Stimulated activated naive B cell treated with anti-CD40 and anti-IgM and Interleukin-4, amounts not matched to agents 10 μg/mL and 1 μg/mL and 100 μg/mL, for 72 hours (primary cell): Measurements from ENCODE around the gene OPCML.

ENCODE experiments used
- ATAC-seq, 2 donors: fragments of 150-1000 bp; cut with Tn5 transposase; replicated peaks; 2 replicates each; pipeline ENCODE4 v1.10.0; 2021; ENCODE audit warnings: moderate library complexity in 1 of 2
- DNase-seq: peaks from one replicate; pipeline ENCODE4 v3.0.0; 2021
- H3K27ac Mint-ChIP-seq: one replicate; pipeline ENCODE4 v1.8.0; 2022; ENCODE audit warnings: mild to moderate bottlenecking, mixed read lengths
- H3K27me3 Mint-ChIP-seq, 2 donors: one replicate each; pipeline ENCODE4 v1.8.0; 2022; ENCODE audit warnings: mixed read lengths in 2 of 2
- H3K36me3 Mint-ChIP-seq, 2 donors: one replicate each; pipeline ENCODE4 v1.8.0; 2022; ENCODE audit warnings: mixed read lengths in 2 of 2, mild to moderate bottlenecking in 1 of 2
- H3K4me1 Mint-ChIP-seq, 2 donors: one replicate each; pipeline ENCODE4 v1.8.0; 2022; ENCODE audit warnings: mixed read lengths in 2 of 2, mild to moderate bottlenecking in 1 of 2
- H3K4me3 Mint-ChIP-seq, 2 donors: one replicate each; pipeline ENCODE4 v1.8.0; 2022; ENCODE audit warnings: mild to moderate bottlenecking in 2 of 2, mixed read lengths in 2 of 2, moderate library complexity in 1 of 2
- H3K9me3 Mint-ChIP-seq, 2 donors: one replicate each; pipeline ENCODE4 v1.8.0; 2022; ENCODE audit warnings: mixed read lengths in 2 of 2, mild to moderate bottlenecking in 1 of 2

Gene OPCML

GRCh38 chr11:133325711-133326110 is 206.6 kb downstream of the OPCML start:
- DNase-seq (no peak), ATAC-seq (no peak)
- Mint-ChIP-seq H3K4me3 (no peak overlapping the region), H3K36me3 (no peaks in the 10 kb centered on the region), H3K4me1 (no peaks in the 10 kb centered on the region), H3K27ac (no peak overlapping the region), H3K27me3 (no peaks in the 10 kb centered on the region), H3K9me3 (peaks cover 0 to 4% of the 10 kb centered on the region in 2 donors)

- ATAC-seq (no peak), DNase-seq (no peak)
- Mint-ChIP-seq H3K27me3 (no peaks in the 10 kb centered on the region), H3K9me3 (no peaks in the 10 kb centered on the region), H3K4me3 (no peak overlapping the region), H3K4me1 (no peaks in the 10 kb centered on the region), H3K36me3 (no peaks in the 10 kb centered on the region), H3K27ac (no peak overlapping the region)
Measured at GRCh38 chr11:133323354-133323753, 208.9 kb downstream of the OPCML start.

GRCh38 chr11:133318221-133318620 is 214.1 kb downstream of the OPCML start:
- H3K4me1 Mint-ChIP-seq = no peaks in the 10 kb centered on the region
- ATAC-seq (no peak), DNase-seq (no peak)
- no peaks in the 10 kb centered on the region for H3K27me3 Mint-ChIP-seq
- H3K9me3 Mint-ChIP-seq = peaks cover 0 to 3% of the 10 kb centered on the region in 2 donors
- no peaks in the 10 kb centered on the region for H3K36me3 Mint-ChIP-seq
- H3K27ac Mint-ChIP-seq = no peak overlapping the region
- no peak overlapping the region for H3K4me3 Mint-ChIP-seq

GRCh38 chr11:133311230-133311629 is 221.1 kb downstream of the OPCML start:
- Mint-ChIP-seq H3K4me3 (no peak overlapping the region), H3K4me1 (no peaks in the 10 kb centered on the region), H3K27me3 (no peaks in the 10 kb centered on the region), H3K27ac (no peak overlapping the region), H3K36me3 (no peaks in the 10 kb centered on the region), H3K9me3 (peaks cover 7 to 8% of the 10 kb centered on the region in 2 donors)
- DNase-seq (no peak), ATAC-seq (no peak)

GRCh38 chr11:133306019-133306418 is 226.3 kb downstream of the OPCML start:
- Mint-ChIP-seq H3K36me3 (no peaks in the 10 kb centered on the region), H3K27ac (no peak overlapping the region), H3K4me3 (no peak overlapping the region), H3K27me3 (no peaks in the 10 kb centered on the region), H3K4me1 (no peaks in the 10 kb centered on the region), H3K9me3 (peaks cover 7 to 9% of the 10 kb centered on the region in 2 donors)
- ATAC-seq (no peak), DNase-seq (no peak)

- Mint-ChIP-seq H3K4me3 (no peak overlapping the region), H3K36me3 (no peaks in the 10 kb centered on the region), H3K27ac (no peak overlapping the region), H3K27me3 (no peaks in the 10 kb centered on the region), H3K4me1 (no peaks in the 10 kb centered on the region), H3K9me3 (peaks cover 7 to 9% of the 10 kb centered on the region in 2 donors)
- DNase-seq (no peak), ATAC-seq (no peak)
Measured at GRCh38 chr11:133305208-133305956, 226.9 kb downstream of the OPCML start.

- H3K9me3 Mint-ChIP-seq = peaks cover 0 to 5% of the 10 kb centered on the region in 2 donors
- H3K36me3 Mint-ChIP-seq = no peaks in the 10 kb centered on the region
- no peak overlapping the region for H3K4me3 Mint-ChIP-seq
- H3K27ac Mint-ChIP-seq = no peak overlapping the region
- DNase-seq = no peak
- no peak for ATAC-seq
- H3K4me1 Mint-ChIP-seq = no peaks in the 10 kb centered on the region
- H3K27me3 Mint-ChIP-seq = no peaks in the 10 kb centered on the region
Measured at GRCh38 chr11:133303262-133303661, 229.0 kb downstream of the OPCML start.

- Mint-ChIP-seq H3K36me3 (no peaks in the 10 kb centered on the region), H3K27me3 (no peaks in the 10 kb centered on the region), H3K4me1 (no peaks in the 10 kb centered on the region), H3K27ac (no peak overlapping the region), H3K4me3 (no peak overlapping the region), H3K9me3 (peaks cover 0 to 5% of the 10 kb centered on the region in 2 donors)
- no peak for DNase-seq
- no peak for ATAC-seq
Measured at GRCh38 chr11:133302056-133302455, 230.2 kb downstream of the OPCML start.

GRCh38 chr11:133300666-133301065 is 231.6 kb downstream of the OPCML start:
- H3K36me3 Mint-ChIP-seq = no peaks in the 10 kb centered on the region
- ATAC-seq (no peak), DNase-seq (no peak)
- no peaks in the 10 kb centered on the region for H3K27me3 Mint-ChIP-seq
- H3K9me3 Mint-ChIP-seq = peaks cover 0 to 3% of the 10 kb centered on the region in 2 donors
- no peak overlapping the region for H3K27ac Mint-ChIP-seq
- H3K4me1 Mint-ChIP-seq = no peaks in the 10 kb centered on the region
- H3K4me3 Mint-ChIP-seq = no peak overlapping the region

- Mint-ChIP-seq H3K27me3 (no peaks in the 10 kb centered on the region), H3K4me1 (no peaks in the 10 kb centered on the region), H3K27ac (no peak overlapping the region), H3K9me3 (peaks cover 0 to 1% of the 10 kb centered on the region in 2 donors), H3K4me3 (no peak overlapping the region), H3K36me3 (no peaks in the 10 kb centered on the region)
- ATAC-seq (no peak), DNase-seq (no peak)
Measured at GRCh38 chr11:133291780-133292179, 240.5 kb downstream of the OPCML start.

GRCh38 chr11:133285359-133285758 is 246.9 kb downstream of the OPCML start:
- no peaks in the 10 kb centered on the region for H3K36me3 Mint-ChIP-seq
- no peaks in the 10 kb centered on the region for H3K27me3 Mint-ChIP-seq
- no peaks in the 10 kb centered on the region for H3K4me1 Mint-ChIP-seq
- ATAC-seq (no peak), DNase-seq (no peak)
- H3K4me3 Mint-ChIP-seq = no peak overlapping the region
- H3K9me3 Mint-ChIP-seq = peaks cover 3 to 4% of the 10 kb centered on the region in 2 donors
- no peak overlapping the region for H3K27ac Mint-ChIP-seq

GRCh38 chr11:133284156-133284555 is 248.1 kb downstream of the OPCML start:
- DNase-seq = no peak
- ATAC-seq = no peak
- H3K4me1 Mint-ChIP-seq = no peaks in the 10 kb centered on the region
- H3K27ac Mint-ChIP-seq = no peak overlapping the region
- no peak overlapping the region for H3K4me3 Mint-ChIP-seq
- peaks cover 3 to 4% of the 10 kb centered on the region in 2 donors for H3K9me3 Mint-ChIP-seq
- H3K36me3 Mint-ChIP-seq = no peaks in the 10 kb centered on the region
- no peaks in the 10 kb centered on the region for H3K27me3 Mint-ChIP-seq

- peaks cover 0 to 3% of the 10 kb centered on the region in 2 donors for H3K9me3 Mint-ChIP-seq
- no peak overlapping the region for H3K4me3 Mint-ChIP-seq
- no peak overlapping the region for H3K27ac Mint-ChIP-seq
- H3K36me3 Mint-ChIP-seq = no peaks in the 10 kb centered on the region
- ATAC-seq (no peak), DNase-seq (no peak)
- H3K4me1 Mint-ChIP-seq = no peaks in the 10 kb centered on the region
- no peaks in the 10 kb centered on the region for H3K27me3 Mint-ChIP-seq
Measured at GRCh38 chr11:133277886-133278285, 254.4 kb downstream of the OPCML start.

- DNase-seq (no peak), ATAC-seq (no peak)
- Mint-ChIP-seq H3K4me3 (no peak overlapping the region), H3K36me3 (no peaks in the 10 kb centered on the region), H3K9me3 (peaks cover 3 to 6% of the 10 kb centered on the region in 2 donors), H3K27me3 (no peaks in the 10 kb centered on the region), H3K27ac (no peak overlapping the region), H3K4me1 (no peaks in the 10 kb centered on the region)
Measured at GRCh38 chr11:133271871-133272776, 260.2 kb downstream of the OPCML start.

- no peak overlapping the region for H3K4me3 Mint-ChIP-seq
- H3K4me1 Mint-ChIP-seq = no peaks in the 10 kb centered on the region
- no peaks in the 10 kb centered on the region for H3K36me3 Mint-ChIP-seq
- no peak for DNase-seq
- no peaks in the 10 kb centered on the region for H3K27me3 Mint-ChIP-seq
- no peak overlapping the region for H3K27ac Mint-ChIP-seq
- H3K9me3 Mint-ChIP-seq = peaks cover 3 to 6% of the 10 kb centered on the region in 2 donors
- ATAC-seq = no peak
Measured at GRCh38 chr11:133271206-133271605, 261.1 kb downstream of the OPCML start.
